ENCODE measurements around the gene EPS8L3.
"Not testable (repeated sequence)": the region's sequence is repeated elsewhere in the genome, so short reads cannot be mapped to it uniquely, and the experiment has no call there.

The EPS8L3 gene

DNA sequence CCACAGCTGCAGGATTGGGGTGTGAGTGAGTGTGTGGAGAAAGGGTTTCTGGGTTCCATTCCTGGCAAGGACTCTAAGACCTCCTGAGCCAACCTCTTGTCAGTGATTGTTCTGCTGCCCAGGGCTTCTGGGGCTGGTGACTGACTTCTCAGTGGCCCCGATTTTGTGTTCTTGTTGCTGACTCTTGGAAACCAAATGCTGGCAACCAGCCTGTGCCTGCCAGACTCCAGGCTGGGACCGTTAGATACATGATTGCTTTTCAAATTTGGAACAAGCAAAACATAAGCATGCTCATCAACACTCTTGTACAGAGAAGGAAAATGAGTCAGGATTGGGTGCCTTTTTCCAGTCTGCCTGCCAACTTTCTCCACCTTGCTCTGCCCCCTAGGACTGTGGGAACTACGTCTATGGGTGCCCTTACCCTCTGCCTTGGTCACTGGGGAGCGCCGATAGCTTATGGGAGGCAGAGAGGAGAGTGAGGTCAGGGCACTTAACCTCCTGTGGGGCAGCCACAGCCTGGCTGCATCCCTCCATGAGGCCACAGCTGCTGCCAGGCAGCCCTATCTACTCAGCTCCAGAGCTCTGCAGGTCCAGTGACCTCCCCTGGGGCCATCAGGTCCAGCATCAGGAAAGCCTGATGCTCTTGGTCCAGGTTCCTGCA is 39.3 kb upstream of the EPS8L3 start:
- Histone ChIP-seq H3K9ac (ENCODE audit: low read length) (no peak overlapping the region), H3K4me1 (ENCODE audit: insufficient read depth, low read length) (peaks cover 24% of the 10 kb centered on the region), H3K9me3 (ENCODE audit: low read length) (no peaks in the 10 kb centered on the region), H3K27me3 (ENCODE audit: control insufficient read depth in 1 of 2, insufficient read depth in 2 of 2, low read length in 2 of 2) (no peaks in the 10 kb centered on the region), H3K36me3 (ENCODE audit: insufficient read depth, low read length) (no peaks in the 10 kb centered on the region), H3K4me3 (ENCODE audit: low read depth in 1 of 2, low read length in 2 of 2) (no peak overlapping the region), H3K27ac (ENCODE audit: low read depth, low read length) (no peak overlapping the region)

DNA sequence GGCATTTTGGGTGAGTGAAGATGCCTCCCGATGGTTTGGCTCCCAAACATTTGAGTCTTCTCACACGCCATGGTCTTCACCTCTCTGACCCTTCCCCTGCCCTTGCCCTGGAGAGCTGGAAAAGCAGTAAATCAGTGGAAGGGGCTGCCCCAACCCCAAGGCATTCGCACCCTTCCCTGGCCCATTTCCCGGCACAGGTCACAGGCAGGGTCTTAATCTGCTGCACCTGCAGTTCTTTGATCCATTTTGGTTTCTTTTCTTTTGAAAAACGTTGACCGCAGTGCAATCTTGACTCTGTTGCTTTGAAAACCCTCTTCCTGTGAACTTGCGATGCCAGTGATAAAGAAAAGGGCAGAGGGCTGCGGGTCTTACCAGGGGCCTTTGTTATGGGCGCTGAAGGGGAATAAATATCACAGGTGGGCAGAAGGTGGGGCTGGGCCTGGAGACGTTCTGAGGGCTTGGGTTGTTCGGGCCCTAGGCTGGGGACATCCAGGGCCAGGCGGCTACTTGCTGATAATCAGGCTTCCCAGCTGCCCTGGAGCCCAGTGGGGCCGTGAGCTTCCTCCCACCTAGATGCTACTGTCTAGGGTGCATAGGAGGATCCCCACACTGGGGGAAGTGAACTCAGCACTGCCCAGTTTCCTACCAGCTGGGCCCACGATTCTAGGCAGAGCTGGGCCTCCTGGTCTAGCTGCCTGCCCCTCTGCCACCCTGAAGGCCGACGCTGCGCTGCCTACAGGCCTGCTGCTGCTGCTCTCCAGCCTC is 38.6 kb upstream of the EPS8L3 start:
- H3K9ac ChIP-seq (ENCODE audit: low read length), result no peak overlapping the region
- H3K36me3 ChIP-seq (ENCODE audit: insufficient read depth, low read length), result no peaks in the 10 kb centered on the region
- no peaks in the 10 kb centered on the region for H3K9me3 ChIP-seq (ENCODE audit: low read length)
- no peak overlapping the region for H3K27ac ChIP-seq (ENCODE audit: low read depth, low read length)
- H3K27me3 ChIP-seq (ENCODE audit: control insufficient read depth in 1 of 2, insufficient read depth in 2 of 2, low read length in 2 of 2), result no peaks in the 10 kb centered on the region
- peaks cover 19% of the 10 kb centered on the region for H3K4me1 ChIP-seq (ENCODE audit: insufficient read depth, low read length)
- H3K4me3 ChIP-seq (ENCODE audit: low read depth in 1 of 2, low read length in 2 of 2), result no peak overlapping the region

DNA sequence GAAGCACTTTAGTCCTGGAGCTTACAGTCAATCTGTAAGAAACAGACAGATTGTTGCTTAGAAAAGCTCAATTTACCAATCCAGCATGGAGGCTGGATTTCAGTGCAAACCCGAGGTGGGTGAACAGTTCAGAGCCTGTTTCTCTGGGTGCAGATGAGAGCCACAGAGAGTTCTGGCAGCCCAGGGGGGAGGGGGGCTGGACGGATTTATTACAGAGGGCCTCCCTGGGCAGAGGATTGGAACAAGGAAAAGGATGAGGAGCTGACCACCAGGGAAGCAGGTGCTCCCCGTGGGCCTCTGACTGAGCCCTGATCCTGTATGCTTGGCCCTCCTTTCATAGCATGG is 38.0 kb upstream of the EPS8L3 start:
- no peaks in the 10 kb centered on the region for H3K36me3 ChIP-seq (ENCODE audit: insufficient read depth, low read length)
- no peak overlapping the region for H3K4me3 ChIP-seq (ENCODE audit: low read depth in 1 of 2, low read length in 2 of 2)
- peaks cover 14% of the 10 kb centered on the region for H3K4me1 ChIP-seq (ENCODE audit: insufficient read depth, low read length)
- no peaks in the 10 kb centered on the region for H3K27me3 ChIP-seq (ENCODE audit: control insufficient read depth in 1 of 2, insufficient read depth in 2 of 2, low read length in 2 of 2)
- H3K27ac ChIP-seq (ENCODE audit: low read depth, low read length), result no peak overlapping the region
- H3K9me3 ChIP-seq (ENCODE audit: low read length), result no peaks in the 10 kb centered on the region
- no peak overlapping the region for H3K9ac ChIP-seq (ENCODE audit: low read length)

DNA sequence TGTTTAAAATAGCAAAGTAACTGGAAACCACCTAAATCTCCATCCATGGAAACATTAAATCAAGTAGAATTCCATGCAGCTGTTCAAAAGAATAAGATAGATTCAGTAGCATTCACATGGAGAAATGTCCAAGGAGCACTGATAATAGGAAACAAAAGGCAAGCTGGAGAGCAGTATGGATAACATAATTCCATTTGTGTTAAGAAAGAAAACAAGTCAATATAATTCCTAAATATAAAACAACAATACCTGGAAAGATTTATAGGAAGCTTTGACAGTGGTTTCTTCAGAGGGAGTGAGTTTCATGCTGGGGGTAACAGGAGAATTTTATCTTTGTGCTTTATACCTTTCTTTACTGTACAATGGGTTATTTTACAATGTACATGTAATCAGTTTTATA is 36.6 kb upstream of the EPS8L3 start:
- no peaks in the 10 kb centered on the region for H3K36me3 ChIP-seq (ENCODE audit: insufficient read depth, low read length)

DNA sequence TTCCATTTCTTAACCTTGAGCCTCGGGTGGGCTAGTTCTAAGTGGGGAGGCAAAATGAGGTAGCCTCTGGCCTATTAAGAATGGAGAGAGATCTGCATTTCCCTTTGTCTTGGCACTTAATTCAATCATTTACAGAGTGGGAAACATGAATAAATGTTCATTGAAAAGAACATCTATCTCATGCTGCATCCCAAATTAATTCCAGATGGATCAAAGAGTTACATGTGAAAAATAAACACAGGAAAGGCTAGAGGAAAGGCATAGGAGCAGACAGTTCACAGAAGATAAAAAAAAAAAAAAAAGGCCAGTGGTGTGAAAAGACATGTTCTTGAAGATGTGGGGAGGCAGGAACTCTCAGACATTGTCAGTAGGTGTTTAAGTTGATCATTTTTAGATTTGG is 35.7 kb upstream of the EPS8L3 start:
- H3K27ac ChIP-seq (ENCODE audit: low read depth, low read length), result no peak overlapping the region
- peaks cover 16% of the 10 kb centered on the region for H3K4me1 ChIP-seq (ENCODE audit: insufficient read depth, low read length)
- H3K36me3 ChIP-seq (ENCODE audit: insufficient read depth, low read length), result no peaks in the 10 kb centered on the region
- no peak overlapping the region for H3K4me3 ChIP-seq (ENCODE audit: low read depth in 1 of 2, low read length in 2 of 2)
- H3K9me3 ChIP-seq (ENCODE audit: low read length), result no peaks in the 10 kb centered on the region
- no peak overlapping the region for H3K9ac ChIP-seq (ENCODE audit: low read length)
- H3K27me3 ChIP-seq (ENCODE audit: control insufficient read depth in 1 of 2, insufficient read depth in 2 of 2, low read length in 2 of 2), result no peaks in the 10 kb centered on the region

More for the DNA sequence above, 36.6 kb upstream of the EPS8L3 start:
- Histone ChIP-seq H3K4me3 (ENCODE audit: low read depth in 1 of 2, low read length in 2 of 2) (no peak overlapping the region), H3K9ac (ENCODE audit: low read length) (no peak overlapping the region), H3K9me3 (ENCODE audit: low read length) (no peaks in the 10 kb centered on the region), H3K27ac (ENCODE audit: low read depth, low read length) (no peak overlapping the region), H3K27me3 (ENCODE audit: control insufficient read depth in 1 of 2, insufficient read depth in 2 of 2, low read length in 2 of 2) (no peaks in the 10 kb centered on the region), H3K4me1 (ENCODE audit: insufficient read depth, low read length) (peaks cover 14% of the 10 kb centered on the region)

DNA sequence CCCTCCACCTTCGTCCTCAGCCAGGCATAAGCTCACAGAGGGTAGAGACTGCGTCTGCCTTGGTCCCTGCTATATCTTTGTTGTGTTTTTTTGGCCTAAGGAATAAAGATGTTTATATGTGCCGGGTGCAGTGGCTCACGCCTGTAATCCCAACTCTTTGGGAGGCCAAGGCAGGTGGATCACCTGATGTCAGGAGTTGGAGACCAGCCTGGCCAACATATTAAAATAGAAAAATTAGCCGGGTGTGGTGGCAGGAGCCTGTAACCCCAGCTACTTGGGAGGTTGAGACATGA is 33.5 kb upstream of the EPS8L3 start:
- not testable (repeated sequence) for H3K9me3 ChIP-seq (ENCODE audit: low read length); H3K9ac ChIP-seq (ENCODE audit: low read length); H3K36me3 ChIP-seq (ENCODE audit: insufficient read depth, low read length); H3K27me3 ChIP-seq (ENCODE audit: control insufficient read depth in 1 of 2, insufficient read depth in 2 of 2, low read length in 2 of 2); H3K4me3 ChIP-seq (ENCODE audit: low read depth in 1 of 2, low read length in 2 of 2); H3K27ac ChIP-seq (ENCODE audit: low read depth, low read length)
- peaks cover 23% of the 10 kb centered on the region for H3K4me1 ChIP-seq (ENCODE audit: insufficient read depth, low read length)

DNA sequence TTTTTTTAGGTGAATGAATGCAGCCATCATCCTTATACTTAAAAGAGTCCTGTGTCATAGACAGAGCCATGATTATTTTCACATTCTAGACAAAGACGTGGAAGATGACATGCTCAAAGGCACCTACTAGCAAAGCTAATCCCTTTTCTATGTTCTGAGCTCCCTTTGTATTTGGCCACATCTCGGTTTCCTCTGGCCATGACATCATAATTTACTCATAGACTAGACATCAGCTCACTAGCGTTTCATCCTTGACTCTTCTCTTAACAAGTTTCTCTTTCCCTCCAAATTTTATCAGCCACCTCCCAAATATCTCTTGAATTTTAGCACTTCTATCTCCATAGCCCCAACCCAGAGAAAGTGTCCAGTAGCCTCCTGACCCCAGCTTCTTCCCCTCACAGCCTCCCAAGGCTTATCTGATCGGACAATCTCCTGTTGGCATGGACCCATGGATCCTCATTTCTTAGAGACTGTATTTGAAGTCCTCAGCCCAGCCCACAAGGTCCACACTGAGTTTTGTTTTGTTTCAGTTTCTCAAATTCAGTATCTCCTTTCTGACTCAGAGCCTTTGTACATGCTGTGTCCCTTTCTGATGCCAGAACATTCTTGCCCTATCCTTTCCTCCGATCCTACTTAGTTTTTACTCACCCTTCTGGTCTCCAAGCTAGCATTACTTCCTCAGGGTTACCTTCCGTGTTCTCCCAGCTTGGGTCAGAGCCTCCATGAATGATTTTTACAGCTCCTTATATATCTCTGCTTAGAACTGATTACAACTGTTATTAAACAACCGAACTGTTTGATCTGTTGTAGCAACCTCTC is 33.0 kb upstream of the EPS8L3 start:
- H3K4me1 ChIP-seq (ENCODE audit: insufficient read depth, low read length), result peaks cover 29% of the 10 kb centered on the region
- H3K9me3 ChIP-seq (ENCODE audit: low read length), result no peaks in the 10 kb centered on the region
- H3K4me3 ChIP-seq (ENCODE audit: low read depth in 1 of 2, low read length in 2 of 2), result no peak overlapping the region
- no peak overlapping the region for H3K9ac ChIP-seq (ENCODE audit: low read length)
- H3K27ac ChIP-seq (ENCODE audit: low read depth, low read length), result no peak overlapping the region
- H3K36me3 ChIP-seq (ENCODE audit: insufficient read depth, low read length), result no peaks in the 10 kb centered on the region
- H3K27me3 ChIP-seq (ENCODE audit: control insufficient read depth in 1 of 2, insufficient read depth in 2 of 2, low read length in 2 of 2), result no peaks in the 10 kb centered on the region

DNA sequence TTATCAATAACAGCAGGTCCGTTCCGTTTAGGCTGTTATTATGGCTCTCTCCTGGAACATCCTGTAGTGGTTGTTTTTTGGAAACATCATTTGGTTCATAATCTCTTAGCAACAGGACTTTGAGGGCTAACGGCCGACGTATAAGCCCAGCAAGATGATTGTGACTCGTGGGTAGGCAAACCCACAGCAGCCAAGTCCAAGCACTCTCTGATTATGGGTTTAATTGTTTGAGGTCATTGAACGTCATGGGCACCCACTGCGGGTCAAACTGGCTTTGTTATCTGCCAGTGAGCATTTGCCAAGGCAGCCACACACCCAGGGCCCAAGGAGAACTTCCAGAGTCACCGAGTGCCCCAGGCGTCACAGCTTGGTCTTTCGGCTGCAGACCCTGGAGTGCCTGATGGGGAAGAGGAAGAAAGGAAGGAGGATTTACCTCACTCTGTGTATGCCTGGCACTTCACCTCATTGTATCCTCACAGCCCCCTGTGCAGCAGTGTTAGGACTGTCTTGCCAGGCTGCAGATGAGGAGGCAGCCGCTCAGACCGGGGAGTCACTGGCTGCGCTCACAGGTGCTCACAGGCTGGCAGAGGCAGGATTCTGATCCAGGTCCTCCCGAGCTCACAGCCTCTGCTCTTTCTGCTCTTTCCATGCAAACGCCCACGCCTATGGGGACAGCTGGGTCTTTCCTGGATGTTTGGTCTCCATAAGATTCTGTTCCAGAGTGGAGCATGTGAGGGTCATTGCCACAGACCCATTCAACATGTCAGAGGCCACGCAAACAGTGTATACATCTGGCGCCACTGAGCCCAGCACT is 30.8 kb upstream of the EPS8L3 start:
- Histone ChIP-seq H3K4me3 (ENCODE audit: low read depth in 1 of 2, low read length in 2 of 2) (no peak overlapping the region), H3K4me1 (ENCODE audit: insufficient read depth, low read length) (peaks cover 40% of the 10 kb centered on the region), H3K27me3 (ENCODE audit: control insufficient read depth in 1 of 2, insufficient read depth in 2 of 2, low read length in 2 of 2) (no peaks in the 10 kb centered on the region), H3K9ac (ENCODE audit: low read length) (no peak overlapping the region), H3K27ac (ENCODE audit: low read depth, low read length) (no peak overlapping the region), H3K36me3 (ENCODE audit: insufficient read depth, low read length) (no peaks in the 10 kb centered on the region), H3K9me3 (ENCODE audit: low read length) (no peaks in the 10 kb centered on the region)

DNA sequence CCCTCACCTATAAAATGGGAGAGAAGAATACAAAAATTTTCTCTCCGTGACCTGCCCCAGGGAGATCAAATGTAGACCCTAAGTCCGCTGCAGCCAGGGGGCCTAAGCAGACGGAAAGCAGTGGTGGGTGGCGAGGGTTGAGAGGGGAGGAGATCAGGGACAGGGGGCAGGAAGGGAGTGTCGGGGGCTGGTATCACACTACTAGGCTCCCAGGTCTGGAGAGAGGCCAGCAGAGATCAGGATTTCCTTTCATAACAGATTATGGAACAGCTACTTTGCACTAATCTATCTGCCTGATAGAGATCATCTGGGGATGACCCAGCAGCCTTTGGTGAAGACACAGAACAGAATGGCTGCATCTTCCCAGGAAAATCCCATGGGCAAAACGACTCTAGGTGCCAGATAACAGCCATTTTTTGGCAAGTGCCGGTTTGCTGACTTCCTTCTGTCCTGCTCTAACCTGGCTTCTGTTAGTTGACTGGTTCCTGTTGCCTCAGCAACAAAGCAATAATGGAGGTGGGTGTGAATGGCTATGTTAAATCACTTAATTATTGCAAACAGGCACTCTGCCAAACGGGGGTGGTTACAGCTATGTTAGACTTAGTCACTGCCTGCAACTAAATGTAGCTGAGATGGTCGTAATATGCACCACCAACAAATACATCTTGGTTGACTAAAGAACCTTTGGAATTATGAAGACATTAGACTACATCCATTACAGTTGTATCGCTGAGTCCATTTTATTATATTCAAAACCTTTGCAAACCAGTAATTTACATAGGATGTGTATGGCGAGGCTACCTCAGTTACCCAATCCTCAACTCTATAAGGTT is 30.0 kb upstream of the EPS8L3 start:
- Histone ChIP-seq H3K27me3 (ENCODE audit: control insufficient read depth in 1 of 2, insufficient read depth in 2 of 2, low read length in 2 of 2) (no peaks in the 10 kb centered on the region), H3K9me3 (ENCODE audit: low read length) (no peaks in the 10 kb centered on the region), H3K4me3 (ENCODE audit: low read depth in 1 of 2, low read length in 2 of 2) (no peak overlapping the region), H3K4me1 (ENCODE audit: insufficient read depth, low read length) (peaks cover 40% of the 10 kb centered on the region), H3K27ac (ENCODE audit: low read depth, low read length) (no peak overlapping the region), H3K9ac (ENCODE audit: low read length) (no peak overlapping the region), H3K36me3 (ENCODE audit: insufficient read depth, low read length) (no peaks in the 10 kb centered on the region)

DNA sequence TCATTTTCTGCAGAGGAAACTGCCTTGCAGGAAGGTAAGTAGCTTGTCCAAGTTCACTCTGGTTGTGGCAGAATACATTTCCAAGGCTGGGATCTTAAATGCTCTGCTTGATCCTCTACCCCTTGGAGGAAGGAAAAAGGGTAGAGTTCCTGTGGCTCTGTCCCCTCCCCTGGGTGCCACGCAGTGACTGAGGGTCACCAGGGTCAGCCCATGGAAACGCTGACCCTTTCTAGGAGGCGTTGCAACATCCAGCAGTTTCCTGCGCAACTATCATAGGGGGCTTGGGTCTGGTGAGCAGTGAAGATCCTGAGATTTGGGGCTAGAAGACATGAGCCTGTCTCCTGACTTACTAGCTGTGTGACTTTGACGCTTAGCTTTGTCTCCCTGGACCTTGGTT is 29.4 kb upstream of the EPS8L3 start:
- peaks cover 40% of the 10 kb centered on the region for H3K4me1 ChIP-seq (ENCODE audit: insufficient read depth, low read length)
- H3K4me3 ChIP-seq (ENCODE audit: low read depth in 1 of 2, low read length in 2 of 2), result no peak overlapping the region
- H3K9me3 ChIP-seq (ENCODE audit: low read length), result no peaks in the 10 kb centered on the region
- no peaks in the 10 kb centered on the region for H3K27me3 ChIP-seq (ENCODE audit: control insufficient read depth in 1 of 2, insufficient read depth in 2 of 2, low read length in 2 of 2)
- no peak overlapping the region for H3K9ac ChIP-seq (ENCODE audit: low read length)
- no peak overlapping the region for H3K27ac ChIP-seq (ENCODE audit: low read depth, low read length)
- no peaks in the 10 kb centered on the region for H3K36me3 ChIP-seq (ENCODE audit: insufficient read depth, low read length)

Data from muscle layer of colon (tissue), 2 donors.